Measurements from ENCODE around the gene UBAC2. TPM values are rescaled to one million over a fixed set of nuclear protein-coding genes. Genes with fewer than 3 reads are reported as not detected.
"Not testable (repeated sequence)": the region's sequence is repeated elsewhere in the genome, so short reads cannot be mapped to it uniquely, and the experiment has no call there.

The UBAC2 gene
- total RNA-seq, 1 donor from 2014 or later: 56.3 TPM

GRCh38 chr13:99383511-99383921 lies 182.9 kb downstream of the UBAC2 start:
- Mint-ChIP-seq H3K36me3 (ENCODE audit: low read depth) (peaks cover 40% of the 10 kb centered on the region), H3K4me1 (ENCODE audit: low read depth) (peaks cover 69% of the 10 kb centered on the region), H3K4me3 (no peak overlapping the region), H3K9me3 (no peaks in the 10 kb centered on the region), H3K27me3 (ENCODE audit: insufficient read depth) (peaks cover 2% of the 10 kb centered on the region), H3K27ac (peak overlapping the region; percentile 79)
- no peak for DNase-seq (ENCODE audit: low spot score)
- intact Hi-C loops (cut with micrococcal nuclease): loop anchor here (5.0 kb wide), 1 partner anchor 224 kb away; the partner anchor contains the start of gene CLYBL

GRCh38 chr13:99383946-99384345 lies 183.3 kb downstream of the UBAC2 start:
- Mint-ChIP-seq H3K4me1 (ENCODE audit: low read depth) (peaks cover 69% of the 10 kb centered on the region), H3K36me3 (ENCODE audit: low read depth) (peaks cover 36% of the 10 kb centered on the region), H3K27me3 (ENCODE audit: insufficient read depth) (peaks cover 2% of the 10 kb centered on the region), H3K4me3 (peak overlapping the region; percentile 35), H3K27ac (peak overlapping the region; percentile 79), H3K9me3 (no peaks in the 10 kb centered on the region)
- intact Hi-C loops (cut with micrococcal nuclease): loop anchor here (1.0 to 5.0 kb wide), 3 partner anchors 114 to 223 kb away; partner anchors contain the start of gene CLYBL
- DNase-seq (ENCODE audit: low spot score): no peak

GRCh38 chr13:99384468-99384867 lies 183.8 kb downstream of the UBAC2 start:
- peaks cover 2% of the 10 kb centered on the region for H3K27me3 Mint-ChIP-seq (ENCODE audit: insufficient read depth)
- H3K36me3 Mint-ChIP-seq (ENCODE audit: low read depth): peaks cover 34% of the 10 kb centered on the region
- peaks cover 66% of the 10 kb centered on the region for H3K4me1 Mint-ChIP-seq (ENCODE audit: low read depth)
- no peak for DNase-seq (ENCODE audit: low spot score)
- intact Hi-C loops (cut with micrococcal nuclease): loop anchor here (1.0 to 5.0 kb wide), 3 partner anchors 114 to 223 kb away; partner anchors contain the start of gene CLYBL
- no peaks in the 10 kb centered on the region for H3K9me3 Mint-ChIP-seq
- H3K27ac Mint-ChIP-seq: peak overlapping the region; percentile 36
- no peak overlapping the region for H3K4me3 Mint-ChIP-seq

- no peak overlapping the region for H3K4me3 Mint-ChIP-seq
- no peak overlapping the region for H3K27ac Mint-ChIP-seq
- intact Hi-C loops (cut with micrococcal nuclease): no loop called here
- H3K36me3 Mint-ChIP-seq (ENCODE audit: low read depth): peaks cover 30% of the 10 kb centered on the region
- H3K4me1 Mint-ChIP-seq (ENCODE audit: low read depth): peaks cover 59% of the 10 kb centered on the region
- no peaks in the 10 kb centered on the region for H3K27me3 Mint-ChIP-seq (ENCODE audit: insufficient read depth)
- DNase-seq (ENCODE audit: low spot score): no peak
- no peaks in the 10 kb centered on the region for H3K9me3 Mint-ChIP-seq
Measured at GRCh38 chr13:99385161-99385560, 184.5 kb downstream of the UBAC2 start.

GRCh38 chr13:99385940-99386339 lies 185.3 kb downstream of the UBAC2 start:
- intact Hi-C loops (cut with micrococcal nuclease): no loop called here
- Mint-ChIP-seq H3K36me3 (ENCODE audit: low read depth) (peaks cover 28% of the 10 kb centered on the region), H3K27ac (no peak overlapping the region), H3K4me3 (no peak overlapping the region), H3K27me3 (ENCODE audit: insufficient read depth) (no peaks in the 10 kb centered on the region), H3K4me1 (ENCODE audit: low read depth) (peaks cover 51% of the 10 kb centered on the region), H3K9me3 (no peaks in the 10 kb centered on the region)
- DNase-seq (ENCODE audit: low spot score): no peak

GRCh38 chr13:99386495-99386894 lies 185.8 kb downstream of the UBAC2 start:
- Mint-ChIP-seq H3K36me3 (ENCODE audit: low read depth) (peaks cover 22% of the 10 kb centered on the region), H3K4me3 (no peak overlapping the region), H3K9me3 (no peaks in the 10 kb centered on the region), H3K27me3 (ENCODE audit: insufficient read depth) (no peaks in the 10 kb centered on the region), H3K27ac (no peak overlapping the region), H3K4me1 (ENCODE audit: low read depth) (peaks cover 45% of the 10 kb centered on the region)
- no peak for DNase-seq (ENCODE audit: low spot score)
- intact Hi-C loops (cut with micrococcal nuclease): no loop called here

GRCh38 chr13:99386911-99387788 lies 186.5 kb downstream of the UBAC2 start:
- no peak overlapping the region for H3K4me3 Mint-ChIP-seq
- no peaks in the 10 kb centered on the region for H3K27me3 Mint-ChIP-seq (ENCODE audit: insufficient read depth)
- H3K36me3 Mint-ChIP-seq (ENCODE audit: low read depth): peaks cover 21% of the 10 kb centered on the region
- no peaks in the 10 kb centered on the region for H3K9me3 Mint-ChIP-seq
- peak overlapping the region; percentile 64 for H3K27ac Mint-ChIP-seq
- peaks cover 39% of the 10 kb centered on the region for H3K4me1 Mint-ChIP-seq (ENCODE audit: low read depth)
- peak; percentile 62 for DNase-seq (ENCODE audit: low spot score)
- intact Hi-C loops (cut with micrococcal nuclease): loop anchor here (1.0 kb wide), 4 partner anchors 29 to 118 kb away; no protein-coding TSS in a partner anchor

GRCh38 chr13:99388334-99388923 lies 187.8 kb downstream of the UBAC2 start:
- H3K36me3 Mint-ChIP-seq (ENCODE audit: low read depth): peaks cover 20% of the 10 kb centered on the region
- H3K4me1 Mint-ChIP-seq (ENCODE audit: low read depth): peaks cover 26% of the 10 kb centered on the region
- H3K27ac Mint-ChIP-seq: no peak overlapping the region
- intact Hi-C loops (cut with micrococcal nuclease): no loop called here
- peaks cover 3% of the 10 kb centered on the region for H3K27me3 Mint-ChIP-seq (ENCODE audit: insufficient read depth)
- no peak for DNase-seq (ENCODE audit: low spot score)
- no peaks in the 10 kb centered on the region for H3K9me3 Mint-ChIP-seq
- H3K4me3 Mint-ChIP-seq: no peak overlapping the region

GRCh38 chr13:99389094-99389493 lies 188.4 kb downstream of the UBAC2 start:
- H3K4me3 Mint-ChIP-seq; intact Hi-C loops (cut with micrococcal nuclease); H3K9me3 Mint-ChIP-seq; H3K27me3 Mint-ChIP-seq (ENCODE audit: insufficient read depth); DNase-seq (ENCODE audit: low spot score): not testable (repeated sequence)
- Mint-ChIP-seq H3K36me3 (ENCODE audit: low read depth) (peaks cover 20% of the 10 kb centered on the region), H3K27ac (peak overlapping the region; percentile 29), H3K4me1 (ENCODE audit: low read depth) (peaks cover 20% of the 10 kb centered on the region)

GRCh38 chr13:99389520-99390304 lies 189.1 kb downstream of the UBAC2 start:
- peaks cover 20% of the 10 kb centered on the region for H3K36me3 Mint-ChIP-seq (ENCODE audit: low read depth)
- intact Hi-C loops (cut with micrococcal nuclease): no loop called here
- no peak for DNase-seq (ENCODE audit: low spot score)
- peaks cover 6% of the 10 kb centered on the region for H3K27me3 Mint-ChIP-seq (ENCODE audit: insufficient read depth)
- peaks cover 22% of the 10 kb centered on the region for H3K4me1 Mint-ChIP-seq (ENCODE audit: low read depth)
- no peak overlapping the region for H3K4me3 Mint-ChIP-seq
- H3K9me3 Mint-ChIP-seq: no peaks in the 10 kb centered on the region
- peak overlapping the region; percentile 29 for H3K27ac Mint-ChIP-seq

- no peak for DNase-seq (ENCODE audit: low spot score)
- intact Hi-C loops (cut with micrococcal nuclease): no loop called here
Measured at GRCh38 chr13:99390601-99391000, 189.9 kb downstream of the UBAC2 start.

GRCh38 chr13:99391781-99392469 lies 191.3 kb downstream of the UBAC2 start:
- intact Hi-C loops (cut with micrococcal nuclease): no loop called here
- Mint-ChIP-seq H3K4me1 (ENCODE audit: low read depth) (peaks cover 27% of the 10 kb centered on the region), H3K27ac (no peak overlapping the region), H3K27me3 (ENCODE audit: insufficient read depth) (peaks cover 9% of the 10 kb centered on the region), H3K4me3 (no peak overlapping the region), H3K9me3 (no peaks in the 10 kb centered on the region), H3K36me3 (ENCODE audit: low read depth) (peaks cover 11% of the 10 kb centered on the region)
- no peak for DNase-seq (ENCODE audit: low spot score)

More at GRCh38 chr13:99390601-99391000, 189.9 kb downstream of the UBAC2 start:
- H3K9me3 Mint-ChIP-seq: no peaks in the 10 kb centered on the region
- no peak overlapping the region for H3K27ac Mint-ChIP-seq
- H3K4me3 Mint-ChIP-seq: no peak overlapping the region
- peaks cover 27% of the 10 kb centered on the region for H3K4me1 Mint-ChIP-seq (ENCODE audit: low read depth)
- H3K27me3 Mint-ChIP-seq (ENCODE audit: insufficient read depth): peaks cover 9% of the 10 kb centered on the region
- H3K36me3 Mint-ChIP-seq (ENCODE audit: low read depth): peaks cover 15% of the 10 kb centered on the region

All from activated T-helper 1 cell treated with anti-CD3 and anti-CD28 coated beads, Interleukin-12 subunit alpha, Interleukin-12 subunit beta, Interleukin-2, Interleukin-4 antibody, amounts not matched to agents 30 ng/mL and 10 ng/mL and 1 ng/mL, durations not matched to agents 14 hours and 24 hours and 36 hours (primary cell).